ENCODE measurements around the gene ZNF746.

Gene ZNF746

GRCh38 chr7:149490083-149490760 is 7.4 kb downstream of the ZNF746 start:
- no peak for DNase-seq (ENCODE audit: low spot score)

- DNase-seq (ENCODE audit: low spot score), result no peak
Measured at GRCh38 chr7:149489391-149490024, 8.1 kb downstream of the ZNF746 start.

GRCh38 chr7:149479568-149479967 is 18.0 kb downstream of the ZNF746 start:
- no peak for DNase-seq (ENCODE audit: low spot score)

GRCh38 chr7:149478754-149479153 is 18.9 kb downstream of the ZNF746 start:
- no peak for DNase-seq (ENCODE audit: low spot score)

GRCh38 chr7:149477494-149478443 is 19.8 kb downstream of the ZNF746 start:
- no peak for DNase-seq (ENCODE audit: low spot score)

GRCh38 chr7:149476791-149477190 is 20.8 kb downstream of the ZNF746 start:
- DNase-seq (ENCODE audit: low spot score), result no peak

- DNase-seq (ENCODE audit: low spot score), result no peak
Measured at GRCh38 chr7:149475121-149476045, 22.2 kb downstream of the ZNF746 start.

- DNase-seq (ENCODE audit: low spot score), result no peak
Measured at GRCh38 chr7:149474309-149475120, 23.1 kb downstream of the ZNF746 start.

- no peak for DNase-seq (ENCODE audit: low spot score)
Measured at GRCh38 chr7:149473251-149473650, 24.4 kb downstream of the ZNF746 start.

GRCh38 chr7:149471289-149471953 is 26.2 kb downstream of the ZNF746 start:
- DNase-seq (ENCODE audit: low spot score), result no peak

GRCh38 chr7:149469806-149470205 is 27.8 kb downstream of the ZNF746 start:
- no peak for DNase-seq (ENCODE audit: low spot score)

- DNase-seq (ENCODE audit: low spot score), result no peak
Measured at GRCh38 chr7:149468208-149468607, 29.4 kb downstream of the ZNF746 start.

- no peak for DNase-seq (ENCODE audit: low spot score)
Measured at GRCh38 chr7:149467321-149467859, 30.2 kb downstream of the ZNF746 start.

- no peak for DNase-seq (ENCODE audit: low spot score)
Measured at GRCh38 chr7:149466364-149466763, 31.2 kb downstream of the ZNF746 start.

- no peak for DNase-seq (ENCODE audit: low spot score)
Measured at GRCh38 chr7:149463500-149464161, 34.0 kb downstream of the ZNF746 start.

GRCh38 chr7:149462101-149462520 is 35.5 kb downstream of the ZNF746 start:
- DNase-seq (ENCODE audit: low spot score), result no peak

- DNase-seq (ENCODE audit: low spot score), result peak; percentile 95
Measured at GRCh38 chr7:149460493-149461277, 36.9 kb downstream of the ZNF746 start, which contains the start of gene ZNF777. Gene ZNF777 (minus strand): TSS chr7:149461062. CDS start chr7:149456022, 5,040 bp downstream.

Data from AG08395 (cell line).